ENCODE data around the gene RARRES2. TPM values are rescaled to one million over a fixed set of nuclear protein-coding genes. Genes with fewer than 3 reads are reported as not detected.

RARRES2 gene
- total and polyA plus RNA-seq, 2 of the 13 experiments (the other 11 are each of a cell fraction or from before 2014, with no cell fraction given), result 134 to 172 TPM

DNA sequence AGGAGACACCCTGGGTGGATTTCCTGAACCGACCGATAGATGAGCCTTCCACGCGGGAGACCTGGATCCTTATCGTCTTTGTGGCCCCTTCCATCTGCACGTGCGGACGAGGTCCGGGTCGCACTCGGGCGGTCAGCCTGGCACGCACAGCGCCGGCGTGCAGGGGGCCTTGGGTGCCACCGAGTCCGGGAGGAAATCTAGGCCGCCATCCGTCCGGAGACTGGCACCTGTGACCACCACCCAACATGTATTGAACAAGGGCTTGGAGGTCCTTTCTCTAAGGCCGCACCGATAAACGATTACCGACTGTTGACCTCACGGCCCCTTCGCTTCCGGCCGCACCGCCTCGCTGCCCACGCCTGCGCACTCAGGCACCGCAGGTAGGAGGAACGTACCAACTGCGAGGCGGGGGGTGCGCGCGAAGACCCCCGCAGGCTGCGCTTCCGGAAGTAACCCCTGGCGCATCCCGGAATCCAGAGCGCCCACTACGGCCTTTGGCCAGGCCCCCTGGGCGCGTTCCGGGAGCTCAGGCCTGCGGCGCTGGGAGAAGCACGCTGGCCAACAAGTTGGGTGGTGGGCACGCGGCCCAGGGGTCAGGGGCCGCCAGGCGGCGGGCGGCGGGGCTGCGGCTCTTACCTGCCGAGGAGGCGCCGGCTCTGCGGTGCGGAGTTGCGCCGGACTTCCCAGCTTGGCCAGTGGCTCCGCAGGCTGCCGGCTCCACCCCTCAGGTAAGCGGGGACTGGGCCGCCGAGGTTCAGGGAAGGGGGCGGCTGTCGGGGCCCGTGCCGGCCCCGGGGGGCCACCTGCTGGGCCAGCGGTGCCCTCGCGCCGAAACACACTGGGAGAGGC lies 18.4 kb downstream of the RARRES2 start, which contains the start of the genes ACTR3C and LRRC61 (continued):
- TF ChIP-seq BRCA1 (CRISPR knock-in tag; IDR thresholded peaks at IDR 0.05) (peak; percentile 39; the same call in 1 of the 2 replicates), ZNF790 (CRISPR knock-in tag; IDR thresholded peaks at IDR 0.05; ENCODE audit: borderline replicate concordance) (peak; percentile 90; the same call in 1 of the 2 replicates), NR2F6 (IDR thresholded peaks at IDR 0.05) (peak; percentile 83), NR2F6 (CRISPR knock-in tag; IDR thresholded peaks at IDR 0.05) (peak; percentile 83), MED8 (CRISPR knock-in tag; IDR thresholded peaks at IDR 0.05; ENCODE audit: insufficient replicate concordance) (peak; percentile 74), POLR2AphosphoS2 (IDR thresholded peaks at IDR 0.05; ENCODE audit: low read depth, low read length) (peak; percentile 69; the same call in 1 of the 2 replicates), ZNF484 (CRISPR knock-in tag; IDR thresholded peaks at IDR 0.05; ENCODE audit: borderline replicate concordance, low read depth) (0 out of 2 replicates have a peak, but pooled peaks have one; percentile 59), CTCF (CRISPR knock-in tag; IDR thresholded peaks at IDR 0.05) (peak; percentile 34; the same call in 1 of the 2 replicates), ZNF142 (CRISPR knock-in tag; IDR thresholded peaks at IDR 0.05) (peak; percentile 92), SETDB1 (CRISPR knock-in tag; IDR thresholded peaks at IDR 0.05; ENCODE audit: borderline replicate concordance) (no peak), ZNF337 (CRISPR knock-in tag; IDR thresholded peaks at IDR 0.05; ENCODE audit: borderline replicate concordance, low read depth) (peak; percentile 3; the same call in 1 of the 2 replicates), ADNP (CRISPR knock-in tag; IDR thresholded peaks at IDR 0.05) (no peak)
- TF ChIP-seq, protein P1, sequence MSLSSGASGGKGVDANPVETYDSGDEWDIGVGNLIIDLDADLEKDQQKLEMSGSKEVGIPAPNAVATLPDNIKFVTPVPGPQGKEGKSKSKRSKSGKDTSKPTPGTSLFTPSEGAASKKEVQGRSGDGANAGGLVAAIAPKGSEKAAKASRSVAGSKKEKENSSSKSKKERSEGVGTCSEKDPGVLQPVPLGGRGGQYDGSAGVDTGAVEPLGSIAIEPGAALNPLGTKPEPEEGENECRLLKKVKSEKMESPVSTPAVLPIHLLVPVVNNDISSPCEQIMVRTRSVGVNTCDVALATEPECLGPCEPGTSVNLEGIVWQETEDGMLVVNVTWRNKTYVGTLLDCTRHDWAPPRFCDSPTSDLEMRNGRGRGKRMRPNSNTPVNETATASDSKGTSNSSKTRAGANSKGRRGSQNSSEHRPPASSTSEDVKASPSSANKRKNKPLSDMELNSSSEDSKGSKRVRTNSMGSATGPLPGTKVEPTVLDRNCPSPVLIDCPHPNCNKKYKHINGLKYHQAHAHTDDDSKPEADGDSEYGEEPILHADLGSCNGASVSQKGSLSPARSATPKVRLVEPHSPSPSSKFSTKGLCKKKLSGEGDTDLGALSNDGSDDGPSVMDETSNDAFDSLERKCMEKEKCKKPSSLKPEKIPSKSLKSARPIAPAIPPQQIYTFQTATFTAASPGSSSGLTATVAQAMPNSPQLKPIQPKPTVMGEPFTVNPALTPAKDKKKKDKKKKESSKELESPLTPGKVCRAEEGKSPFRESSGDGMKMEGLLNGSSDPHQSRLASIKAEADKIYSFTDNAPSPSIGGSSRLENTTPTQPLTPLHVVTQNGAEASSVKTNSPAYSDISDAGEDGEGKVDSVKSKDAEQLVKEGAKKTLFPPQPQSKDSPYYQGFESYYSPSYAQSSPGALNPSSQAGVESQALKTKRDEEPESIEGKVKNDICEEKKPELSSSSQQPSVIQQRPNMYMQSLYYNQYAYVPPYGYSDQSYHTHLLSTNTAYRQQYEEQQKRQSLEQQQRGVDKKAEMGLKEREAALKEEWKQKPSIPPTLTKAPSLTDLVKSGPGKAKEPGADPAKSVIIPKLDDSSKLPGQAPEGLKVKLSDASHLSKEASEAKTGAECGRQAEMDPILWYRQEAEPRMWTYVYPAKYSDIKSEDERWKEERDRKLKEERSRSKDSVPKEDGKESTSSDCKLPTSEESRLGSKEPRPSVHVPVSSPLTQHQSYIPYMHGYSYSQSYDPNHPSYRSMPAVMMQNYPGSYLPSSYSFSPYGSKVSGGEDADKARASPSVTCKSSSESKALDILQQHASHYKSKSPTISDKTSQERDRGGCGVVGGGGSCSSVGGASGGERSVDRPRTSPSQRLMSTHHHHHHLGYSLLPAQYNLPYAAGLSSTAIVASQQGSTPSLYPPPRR (CRISPR knock-in tag; IDR thresholded peaks at IDR 0.05; ENCODE audit: borderline replicate concordance), result peak; percentile 62; the same call in 1 of the 2 replicates
- TF ChIP-seq, protein P2, sequence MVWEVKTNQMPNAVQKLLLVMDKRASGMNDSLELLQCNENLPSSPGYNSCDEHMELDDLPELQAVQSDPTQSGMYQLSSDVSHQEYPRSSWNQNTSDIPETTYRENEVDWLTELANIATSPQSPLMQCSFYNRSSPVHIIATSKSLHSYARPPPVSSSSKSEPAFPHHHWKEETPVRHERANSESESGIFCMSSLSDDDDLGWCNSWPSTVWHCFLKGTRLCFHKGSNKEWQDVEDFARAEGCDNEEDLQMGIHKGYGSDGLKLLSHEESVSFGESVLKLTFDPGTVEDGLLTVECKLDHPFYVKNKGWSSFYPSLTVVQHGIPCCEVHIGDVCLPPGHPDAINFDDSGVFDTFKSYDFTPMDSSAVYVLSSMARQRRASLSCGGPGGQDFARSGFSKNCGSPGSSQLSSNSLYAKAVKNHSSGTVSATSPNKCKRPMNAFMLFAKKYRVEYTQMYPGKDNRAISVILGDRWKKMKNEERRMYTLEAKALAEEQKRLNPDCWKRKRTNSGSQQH (CRISPR knock-in tag; IDR thresholded peaks at IDR 0.05; ENCODE audit: low read depth), result no peak

Measured in HepG2 (cell line).